ENCODE measurements around the gene HSPA1A. TPM values are rescaled to one million over a fixed set of nuclear protein-coding genes. Genes with fewer than 3 reads are reported as not detected.

The HSPA1A gene
- total and polyA plus RNA-seq, 9 of the 15 experiments (the other 6 are each of a cell fraction or from before 2014, with no cell fraction given) = 2.2 to 273 (median 107) TPM

GRCh38 chr6:31806470-31807272 lies 8.7 kb upstream of the HSPA1A start, which contains the start of gene LSM2 (continued):
- peak in 2 of 3 experiments; percentile 80 to 82 for TF ChIP-seq YY1 (IDR thresholded peaks at IDR 0.05; ENCODE audit: borderline replicate concordance in 1 of 3, control insufficient read depth in 1 of 3, extremely low read depth in 1 of 3, insufficient read depth in 3 of 3, insufficient read length in 1 of 3, insufficient replicate concordance in 2 of 3, low read depth in 1 of 3, low read length in 2 of 3)
- 0 out of 2 replicates have a peak, but pooled peaks have one; percentile 32 for TF ChIP-seq KLF6 (CRISPR knock-in tag; IDR thresholded peaks at IDR 0.05; ENCODE audit: borderline replicate concordance)
- peak; percentile 84; the same call in 1 of the 2 replicates for TF ChIP-seq GTF2F1 (IDR thresholded peaks at IDR 0.05; ENCODE audit: low read depth, low read length)
- 0 out of 2 replicates have a peak, but pooled peaks have one; percentile 13 for TF ChIP-seq DMBX1 (CRISPR knock-in tag; IDR thresholded peaks at IDR 0.05; ENCODE audit: borderline replicate concordance)
- peak; percentile 83 for TF ChIP-seq E2F3 (CRISPR knock-in tag; IDR thresholded peaks at IDR 0.05)
- peak; percentile 99 for TF ChIP-seq RBBP5 (IDR thresholded peaks at IDR 0.05; ENCODE audit: borderline replicate concordance, insufficient read depth, low read length, poor library complexity, severe bottlenecking)
- peak; percentile 94 for TF ChIP-seq CXXC5 (CRISPR knock-in tag; IDR thresholded peaks at IDR 0.05)
- TF ChIP-seq POLR2B (IDR thresholded peaks at IDR 0.05; ENCODE audit: low read depth, partially characterized antibody) = peak; percentile 96
- peak; percentile 27; the same call in 1 of the 2 replicates for TF ChIP-seq MBD2 (IDR thresholded peaks at IDR 0.05; ENCODE audit: borderline replicate concordance, low read depth)
- TF ChIP-seq GABPB1 (CRISPR knock-in tag; IDR thresholded peaks at IDR 0.05) = peak; percentile 83; the same call in 1 of the 2 replicates
- 0 out of 2 replicates have a peak, but pooled peaks have one; percentile 20 for TF ChIP-seq ZNF583 (CRISPR knock-in tag; IDR thresholded peaks at IDR 0.05)
- peak; percentile 71; the same call in 1 of the 2 replicates for TF ChIP-seq KHSRP (IDR thresholded peaks at IDR 0.05)
- 0 out of 2 replicates have a peak, but pooled peaks have one; percentile 71 for TF ChIP-seq THAP7 (CRISPR knock-in tag; IDR thresholded peaks at IDR 0.05)
- TF ChIP-seq, protein P1, sequence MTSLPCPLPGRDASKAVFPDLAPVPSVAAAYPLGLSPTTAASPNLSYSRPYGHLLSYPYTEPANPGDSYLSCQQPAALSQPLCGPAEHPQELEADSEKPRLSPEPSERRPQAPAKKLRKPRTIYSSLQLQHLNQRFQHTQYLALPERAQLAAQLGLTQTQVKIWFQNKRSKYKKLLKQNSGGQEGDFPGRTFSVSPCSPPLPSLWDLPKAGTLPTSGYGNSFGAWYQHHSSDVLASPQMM (CRISPR knock-in tag; IDR thresholded peaks at IDR 0.05) = no peak
- no peak for TF ChIP-seq FOXM1 (IDR thresholded peaks at IDR 0.05; ENCODE audit: low read depth)
- peak; percentile 49; the same call in 1 of the 2 replicates for TF ChIP-seq FOXM1 (CRISPR knock-in tag; IDR thresholded peaks at IDR 0.05; ENCODE audit: low read depth)
- TF ChIP-seq PHTF2 (CRISPR knock-in tag; IDR thresholded peaks at IDR 0.05) = 0 out of 2 replicates have a peak, but pooled peaks have one; percentile 13
- peak; percentile 78; the same call in 1 of the 2 replicates for TF ChIP-seq TOE1 (IDR thresholded peaks at IDR 0.05; ENCODE audit: borderline replicate concordance)
- no peak for TF ChIP-seq TOE1 (CRISPR knock-in tag; IDR thresholded peaks at IDR 0.05; ENCODE audit: borderline replicate concordance, low read depth)
- TF ChIP-seq, protein P2, sequence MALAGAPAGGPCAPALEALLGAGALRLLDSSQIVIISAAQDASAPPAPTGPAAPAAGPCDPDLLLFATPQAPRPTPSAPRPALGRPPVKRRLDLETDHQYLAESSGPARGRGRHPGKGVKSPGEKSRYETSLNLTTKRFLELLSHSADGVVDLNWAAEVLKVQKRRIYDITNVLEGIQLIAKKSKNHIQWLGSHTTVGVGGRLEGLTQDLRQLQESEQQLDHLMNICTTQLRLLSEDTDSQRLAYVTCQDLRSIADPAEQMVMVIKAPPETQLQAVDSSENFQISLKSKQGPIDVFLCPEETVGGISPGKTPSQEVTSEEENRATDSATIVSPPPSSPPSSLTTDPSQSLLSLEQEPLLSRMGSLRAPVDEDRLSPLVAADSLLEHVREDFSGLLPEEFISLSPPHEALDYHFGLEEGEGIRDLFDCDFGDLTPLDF (CRISPR knock-in tag; IDR thresholded peaks at IDR 0.05) = peak; percentile 98
- peak; percentile 49; the same call in 1 of the 2 replicates for TF ChIP-seq ZBED1 (IDR thresholded peaks at IDR 0.05)
- no peak for TF ChIP-seq EP400 (IDR thresholded peaks at IDR 0.05)
- peak in 1 of 2 experiments; percentile 67; a peak in 2 of 3 replicates for TF ChIP-seq CBX3 (IDR thresholded peaks at IDR 0.05; ENCODE audit: borderline replicate concordance in 1 of 2, low read length in 2 of 2)
- peak; percentile 96 for TF ChIP-seq CREB1 (IDR thresholded peaks at IDR 0.05)
- peak; percentile 98 for TF ChIP-seq CREB1 (CRISPR knock-in tag; IDR thresholded peaks at IDR 0.05)
